Measurements from ENCODE around the gene TNFSF8.

GRCh38 chr9:114851306-114851705 is 79.1 kb downstream of the TNFSF8 start:
- TF ChIP-seq, protein P1, sequence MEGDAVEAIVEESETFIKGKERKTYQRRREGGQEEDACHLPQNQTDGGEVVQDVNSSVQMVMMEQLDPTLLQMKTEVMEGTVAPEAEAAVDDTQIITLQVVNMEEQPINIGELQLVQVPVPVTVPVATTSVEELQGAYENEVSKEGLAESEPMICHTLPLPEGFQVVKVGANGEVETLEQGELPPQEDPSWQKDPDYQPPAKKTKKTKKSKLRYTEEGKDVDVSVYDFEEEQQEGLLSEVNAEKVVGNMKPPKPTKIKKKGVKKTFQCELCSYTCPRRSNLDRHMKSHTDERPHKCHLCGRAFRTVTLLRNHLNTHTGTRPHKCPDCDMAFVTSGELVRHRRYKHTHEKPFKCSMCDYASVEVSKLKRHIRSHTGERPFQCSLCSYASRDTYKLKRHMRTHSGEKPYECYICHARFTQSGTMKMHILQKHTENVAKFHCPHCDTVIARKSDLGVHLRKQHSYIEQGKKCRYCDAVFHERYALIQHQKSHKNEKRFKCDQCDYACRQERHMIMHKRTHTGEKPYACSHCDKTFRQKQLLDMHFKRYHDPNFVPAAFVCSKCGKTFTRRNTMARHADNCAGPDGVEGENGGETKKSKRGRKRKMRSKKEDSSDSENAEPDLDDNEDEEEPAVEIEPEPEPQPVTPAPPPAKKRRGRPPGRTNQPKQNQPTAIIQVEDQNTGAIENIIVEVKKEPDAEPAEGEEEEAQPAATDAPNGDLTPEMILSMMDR (conservative IDR thresholded peaks at IDR 0.05; ENCODE audit: low read depth, low read length) = no peak
- TF ChIP-seq MXI1 (IDR thresholded peaks at IDR 0.05; ENCODE audit: borderline replicate concordance, low read depth, low read length) (no peak), POLR2A (IDR thresholded peaks at IDR 0.05; ENCODE audit: low read depth, low read length) (no peak), RAD21 (IDR thresholded peaks at IDR 0.05; ENCODE audit: low read length) (no peak), NFE2L2 (IDR thresholded peaks at IDR 0.05; ENCODE audit: low read depth, low read length) (no peak), SMC3 (IDR thresholded peaks at IDR 0.05; ENCODE audit: low read depth, low read length) (no peak), FOS (IDR thresholded peaks at IDR 0.05; ENCODE audit: low read depth, low read length) (no peak), USF2 (IDR thresholded peaks at IDR 0.05; ENCODE audit: low read depth, low read length) (no peak), RCOR1 (IDR thresholded peaks at IDR 0.05; ENCODE audit: insufficient replicate concordance, low read length) (no peak), CEBPB (IDR thresholded peaks at IDR 0.05; ENCODE audit: low read depth, low read length) (no peak), RFX5 (IDR thresholded peaks at IDR 0.05; ENCODE audit: low read depth, low read length) (no peak), BHLHE40 (IDR thresholded peaks at IDR 0.05; ENCODE audit: low read depth, low read length) (no peak)

Measured in IMR-90 (cell line).